CD4-positive, alpha-beta T cell (primary cell): ENCODE results near the gene CMIP. TPM values are rescaled to one million over a fixed set of nuclear protein-coding genes. Genes with fewer than 3 reads are reported as not detected.

Experiments used
- ATAC-seq: fragments of 200-7000 bp; cut with Tn5 transposase; one replicate; pipeline ENCODE4 v1.10.0; 2022; ENCODE audit warnings: mild to moderate bottlenecking; ENCODE audit not compliant: poor library complexity
- CTCF ChIA-PET: fragments of 350-600 bp; sonication (Branson Sonifier 250); formaldehyde crosslinking; loops from one replicate; lab custom pipeline; 2021; ENCODE audit warnings: antibody characterized with exemption, inconsistent platforms; lab: Charles Lee
- POLR2A ChIA-PET: fragments of 350-600 bp; sonication (Branson Sonifier 250); formaldehyde crosslinking; loops from one replicate; lab custom pipeline; 2021; ENCODE audit warnings: antibody characterized with exemption, inconsistent platforms; lab: Charles Lee
- DNase-seq, 14 experiments: peaks; one replicate each; pipeline ENCODE4 v3.0.0-alpha.2; 2013 to 2020; ENCODE audit warnings: mixed read lengths in 2 of 14
- H3K27ac ChIP-seq, 2 donors: one replicate each; pipeline versions ENCODE4 v1.5.1 to v1.7.0; 2013; ENCODE audit warnings: low read length in 2 of 2, low read depth in 1 of 2, mild to moderate bottlenecking in 1 of 2
- H3K27me3 ChIP-seq, 2 experiments: 1 replicate in 1 of 2; 2 replicates in 1 of 2; pipeline versions ENCODE4 v1.6.1 to v1.7.0; 2013; ENCODE audit warnings: low read length in 2 of 2, control low read depth in 1 of 2, mild to moderate bottlenecking in 1 of 2, moderate library complexity in 1 of 2; ENCODE audit not compliant: insufficient read depth in 2 of 2, control insufficient read depth in 1 of 2
- H3K36me3 ChIP-seq: one replicate; pipeline ENCODE4 v1.6.1; 2013; ENCODE audit warnings: low read length, control low read depth; ENCODE audit not compliant: insufficient read depth
- H3K4me1 ChIP-seq: one replicate; pipeline ENCODE4 v1.6.1; 2013; ENCODE audit warnings: low read length, control low read depth; ENCODE audit not compliant: insufficient read depth
- H3K4me3 ChIP-seq: one replicate; pipeline ENCODE4 v1.5.1; 2013; ENCODE audit warnings: mild to moderate bottlenecking, low read length, moderate library complexity
- H3K9me3 ChIP-seq, 2 experiments: 1 replicate in 1 of 2; 2 replicates in 1 of 2; pipeline versions ENCODE4 v1.6.1 to v1.7.0; 2013; ENCODE audit warnings: low read length in 2 of 2, mild to moderate bottlenecking in 2 of 2, control low read depth in 1 of 2, moderate library complexity in 1 of 2; ENCODE audit not compliant: control insufficient read depth in 1 of 2, insufficient read depth in 1 of 2
- H3K27ac Mint-ChIP-seq: one replicate; pipeline ENCODE4 v1.8.0; 2020; ENCODE audit warnings: mixed read lengths
- H3K27me3 Mint-ChIP-seq: one replicate; pipeline ENCODE4 v1.8.0; 2021; ENCODE audit warnings: mixed read lengths
- H3K36me3 Mint-ChIP-seq: one replicate; pipeline ENCODE4 v1.8.0; 2021; ENCODE audit warnings: low read depth, mixed read lengths
- H3K4me1 Mint-ChIP-seq: one replicate; pipeline ENCODE4 v1.8.0; 2021; ENCODE audit warnings: low read depth, mixed read lengths
- H3K4me3 Mint-ChIP-seq: one replicate; pipeline ENCODE4 v1.8.0; 2020; ENCODE audit warnings: mild to moderate bottlenecking, mixed read lengths
- H3K9me3 Mint-ChIP-seq: one replicate; pipeline ENCODE4 v1.8.0; 2020; ENCODE audit warnings: mixed read lengths
- intact Hi-C, 2 experiments: fragments of 100-400 bp; cut with DNase I in 1 of 2; cut with micrococcal nuclease in 1 of 2; formaldehyde crosslinking; loops; one replicate each; pipeline versions ENCODE4 v1.15.1 to v1.9.0; 2023 to 2025; cut with DNase I, micrococcal nuclease
- total RNA-seq, 174 experiments: library from RNA in 2 of 174; stranded (reverse) in 2 of 174; gene quantifications; one replicate each; pipeline ENCODE4 v1.2.3 and lab custom pipeline; 2021 to 2026
- TF ChIP-seq, protein P1 (sequence below): fragments of 200-600 bp; IDR thresholded peaks from one replicate; pipeline ENCODE4 v1.8.0; 2022; ENCODE audit warnings: antibody characterized with exemption, mild to moderate bottlenecking

CMIP gene
- total RNA-seq, 2 experiments from 2014 or later = 33.5 to 35.3 TPM

DNA sequence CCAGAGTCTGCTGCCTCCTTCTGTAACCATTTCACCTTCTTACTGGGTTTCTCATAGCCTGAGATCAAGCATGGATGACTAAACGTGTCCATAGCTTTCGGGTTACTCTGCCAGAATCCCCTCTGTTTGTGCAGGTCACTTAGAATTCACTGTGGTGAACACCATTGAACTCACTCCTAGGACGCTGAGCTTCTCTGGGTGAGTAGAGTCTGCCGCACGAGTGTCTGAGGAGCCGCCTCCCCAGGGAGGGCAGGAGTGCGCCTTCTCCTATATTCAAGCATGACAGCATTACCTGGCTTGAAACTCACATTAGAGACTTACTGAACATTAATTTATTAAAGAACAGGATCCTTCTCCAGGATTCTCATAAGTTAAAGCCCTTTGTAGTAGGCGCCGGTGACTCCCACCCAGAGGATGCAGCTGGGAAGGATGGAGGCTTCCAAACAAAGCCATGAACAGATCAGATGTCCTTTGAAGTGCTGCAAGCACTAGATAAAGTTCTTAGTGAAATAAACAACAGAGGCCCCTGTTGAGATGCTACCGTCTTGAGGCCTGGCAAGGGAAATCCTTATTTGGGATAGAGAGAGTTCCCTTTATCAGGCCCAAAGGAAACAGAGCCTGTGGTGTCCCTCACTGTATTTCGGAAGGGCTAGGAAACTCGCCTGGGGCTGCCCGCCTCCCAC is 189.9 kb downstream of the CMIP start:
- no peaks in the 10 kb centered on the region for H3K27me3 ChIP-seq
- no peak for DNase-seq
- no peak for ATAC-seq
- Mint-ChIP-seq H3K4me3 (no peak overlapping the region), H3K27me3 (no peaks in the 10 kb centered on the region), H3K27ac (peak overlapping the region; percentile 94), H3K9me3 (no peaks in the 10 kb centered on the region), H3K36me3 (peaks cover 5% of the 10 kb centered on the region), H3K4me1 (peaks cover 66% of the 10 kb centered on the region)
- intact Hi-C loops = loop anchor here in 1 of 2 experiments (5.0 kb wide), 1 partner anchor 83 kb away; no protein-coding TSS in a partner anchor
- TF ChIP-seq, protein P1, sequence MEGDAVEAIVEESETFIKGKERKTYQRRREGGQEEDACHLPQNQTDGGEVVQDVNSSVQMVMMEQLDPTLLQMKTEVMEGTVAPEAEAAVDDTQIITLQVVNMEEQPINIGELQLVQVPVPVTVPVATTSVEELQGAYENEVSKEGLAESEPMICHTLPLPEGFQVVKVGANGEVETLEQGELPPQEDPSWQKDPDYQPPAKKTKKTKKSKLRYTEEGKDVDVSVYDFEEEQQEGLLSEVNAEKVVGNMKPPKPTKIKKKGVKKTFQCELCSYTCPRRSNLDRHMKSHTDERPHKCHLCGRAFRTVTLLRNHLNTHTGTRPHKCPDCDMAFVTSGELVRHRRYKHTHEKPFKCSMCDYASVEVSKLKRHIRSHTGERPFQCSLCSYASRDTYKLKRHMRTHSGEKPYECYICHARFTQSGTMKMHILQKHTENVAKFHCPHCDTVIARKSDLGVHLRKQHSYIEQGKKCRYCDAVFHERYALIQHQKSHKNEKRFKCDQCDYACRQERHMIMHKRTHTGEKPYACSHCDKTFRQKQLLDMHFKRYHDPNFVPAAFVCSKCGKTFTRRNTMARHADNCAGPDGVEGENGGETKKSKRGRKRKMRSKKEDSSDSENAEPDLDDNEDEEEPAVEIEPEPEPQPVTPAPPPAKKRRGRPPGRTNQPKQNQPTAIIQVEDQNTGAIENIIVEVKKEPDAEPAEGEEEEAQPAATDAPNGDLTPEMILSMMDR = no peak
- H3K4me1 ChIP-seq = peaks cover 29% of the 10 kb centered on the region
- ChIA-PET CTCF (interaction anchor here (1.3 kb wide), 1 partner anchor 231 kb away, joined by 3 read pairs; no protein-coding TSS in a partner anchor), POLR2A (interaction anchor here (1.0 kb wide), 1 partner anchor 39 kb away, joined by 3 read pairs; no protein-coding TSS in a partner anchor)
- H3K9me3 ChIP-seq = no peaks in the 10 kb centered on the region
- no peaks in the 10 kb centered on the region for H3K36me3 ChIP-seq
- no peak overlapping the region for H3K27ac ChIP-seq
- no peak overlapping the region for H3K4me3 ChIP-seq

DNA sequence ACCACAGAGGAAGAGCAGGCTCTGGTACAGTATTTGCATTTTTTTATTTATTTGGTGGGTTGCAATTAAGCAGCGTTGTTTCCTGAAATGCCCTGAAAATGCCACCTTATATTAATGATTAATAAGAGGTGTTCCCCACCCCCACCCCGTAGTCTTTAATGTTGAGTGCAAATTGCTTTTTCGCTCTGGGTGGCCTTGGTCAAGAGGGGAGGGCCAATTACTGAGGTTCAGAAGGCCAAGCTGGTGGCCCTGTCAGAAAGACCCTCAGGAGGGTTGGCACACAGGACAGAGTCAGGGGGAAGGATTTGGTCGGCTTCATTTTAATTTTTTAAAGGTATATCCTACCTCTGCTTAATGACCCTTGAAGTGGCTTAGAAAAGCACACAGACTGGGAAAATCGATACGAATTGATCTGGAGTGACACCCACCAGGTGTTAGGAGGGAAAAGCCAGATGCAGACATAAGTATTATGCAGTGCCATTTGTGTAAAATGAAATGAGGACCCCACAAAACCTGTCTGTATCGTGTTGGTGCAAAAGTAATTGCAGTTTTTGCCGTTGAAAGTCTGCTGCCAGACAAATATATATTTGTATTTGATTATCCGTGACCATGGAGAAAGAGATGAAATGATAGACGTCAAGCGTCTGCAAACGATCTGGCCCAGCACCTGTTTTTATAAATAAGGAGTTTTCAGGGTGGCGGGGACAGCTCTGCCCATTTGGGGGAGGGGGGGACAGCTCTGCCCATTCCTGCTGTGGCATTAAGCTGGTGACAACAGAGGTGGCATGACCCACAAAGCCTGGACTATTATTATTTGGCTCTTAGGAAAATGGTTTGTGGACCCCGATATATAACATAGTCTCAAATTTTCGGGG is 190.7 kb downstream of the CMIP start:
- no peak overlapping the region for H3K4me3 ChIP-seq
- no peaks in the 10 kb centered on the region for H3K27me3 Mint-ChIP-seq
- H3K4me3 Mint-ChIP-seq = no peak overlapping the region
- H3K36me3 ChIP-seq = no peaks in the 10 kb centered on the region
- ChIA-PET POLR2A (no interaction called here), CTCF (interaction anchor here (0.5 to 0.6 kb wide), 2 partner anchors 55 to 233 kb away, joined by 3 to 6 read pairs; no protein-coding TSS in a partner anchor)
- no peak for ATAC-seq
- H3K27me3 ChIP-seq = no peaks in the 10 kb centered on the region
- H3K9me3 Mint-ChIP-seq = no peaks in the 10 kb centered on the region
- TF ChIP-seq, protein P1 = no peak
- no peak overlapping the region for H3K27ac ChIP-seq
- peak overlapping the region; percentile 94 for H3K27ac Mint-ChIP-seq
- no peaks in the 10 kb centered on the region for H3K9me3 ChIP-seq
- peaks cover 66% of the 10 kb centered on the region for H3K4me1 Mint-ChIP-seq
- peaks cover 29% of the 10 kb centered on the region for H3K4me1 ChIP-seq
- intact Hi-C loops = no loop called here
- no peaks in the 10 kb centered on the region for H3K36me3 Mint-ChIP-seq
- no peak for DNase-seq

GRCh38 chr16:81636298-81636993 is 191.8 kb downstream of the CMIP start:
- Histone ChIP-seq H3K4me3 (no peak overlapping the region), H3K27ac (no peak overlapping the region), H3K9me3 (no peaks in the 10 kb centered on the region), H3K4me1 (peaks cover 27% of the 10 kb centered on the region), H3K27me3 (no peaks in the 10 kb centered on the region), H3K36me3 (no peaks in the 10 kb centered on the region)
- intact Hi-C loops = no loop called here
- ChIA-PET CTCF (no interaction called here), POLR2A (no interaction called here)
- peak overlapping the region; percentile 94 for H3K27ac Mint-ChIP-seq
- H3K4me3 Mint-ChIP-seq = no peak overlapping the region
- H3K36me3 Mint-ChIP-seq = no peaks in the 10 kb centered on the region
- no peaks in the 10 kb centered on the region for H3K9me3 Mint-ChIP-seq
- ATAC-seq (no peak), DNase-seq (no peak)
- peaks cover 57% of the 10 kb centered on the region for H3K4me1 Mint-ChIP-seq
- TF ChIP-seq, protein P1 = no peak
- H3K27me3 Mint-ChIP-seq = no peaks in the 10 kb centered on the region
